Fibroblast of skin of right biceps (primary cell): ENCODE results near the gene MPO.

ENCODE experiments used
- DNase-seq: peaks from one replicate; pipeline ENCODE4 v3.0.0-alpha.2; 2013

The MPO gene

DNA sequence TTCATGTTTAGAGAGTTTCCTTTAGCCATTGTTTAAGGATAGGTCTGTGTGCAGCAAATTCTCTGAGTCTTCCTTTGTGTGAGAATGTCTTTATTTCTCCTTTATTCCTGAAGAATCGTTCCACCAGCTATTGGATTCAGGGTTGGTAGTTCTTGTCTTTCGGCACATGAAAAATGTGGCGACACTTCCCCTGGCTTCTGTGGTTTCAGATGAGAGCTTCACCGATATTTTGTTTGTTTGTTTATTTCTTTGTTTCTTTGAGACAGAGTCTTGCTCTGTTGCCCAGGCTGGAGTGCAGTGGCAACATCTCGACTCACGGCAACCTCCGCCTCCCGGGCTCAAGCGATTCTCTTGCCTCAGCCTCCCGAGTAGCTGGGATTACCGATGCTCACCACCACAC, 18.6 kb downstream of the MPO start:
- DNase-seq = no peak

DNA sequence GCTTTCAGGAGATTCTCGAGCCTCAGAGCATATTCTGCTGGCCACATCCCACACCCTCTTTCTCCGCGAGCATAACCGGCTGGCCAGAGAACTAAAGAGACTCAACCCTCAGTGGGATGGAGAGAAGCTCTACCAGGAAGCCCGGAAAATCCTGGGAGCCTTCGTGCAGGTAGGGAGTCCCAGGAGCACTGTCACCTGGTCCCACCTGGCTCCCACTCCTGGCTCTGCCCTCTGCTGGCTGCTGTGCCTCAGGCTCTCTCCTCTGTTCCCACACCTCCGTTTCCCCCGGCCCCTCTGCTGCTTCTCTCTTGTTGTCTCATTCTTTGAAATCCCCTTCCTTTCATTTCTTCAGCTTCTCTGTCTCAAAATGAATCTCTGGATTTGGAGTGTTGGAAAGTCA, 25.9 kb downstream of the MPO start:
- no peak for DNase-seq

DNA sequence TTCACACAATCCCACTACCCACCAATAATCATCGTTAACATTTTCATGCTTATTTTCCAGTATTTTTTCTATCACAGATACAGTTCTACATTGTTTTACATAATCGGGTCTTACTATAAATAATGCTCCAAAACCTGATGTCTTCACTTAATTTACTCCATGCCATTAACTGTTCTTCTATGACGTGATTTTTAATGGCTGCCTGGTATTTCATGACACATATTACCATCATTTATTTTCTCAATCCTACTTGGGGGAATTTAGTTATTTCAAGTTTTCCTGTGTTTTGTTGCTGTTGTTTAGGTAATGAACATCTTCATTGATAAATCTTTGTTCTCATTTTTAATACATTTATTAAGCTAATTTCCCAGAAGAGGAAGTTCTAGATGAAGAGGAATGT, 27.7 kb downstream of the MPO start:
- DNase-seq = no peak

DNA sequence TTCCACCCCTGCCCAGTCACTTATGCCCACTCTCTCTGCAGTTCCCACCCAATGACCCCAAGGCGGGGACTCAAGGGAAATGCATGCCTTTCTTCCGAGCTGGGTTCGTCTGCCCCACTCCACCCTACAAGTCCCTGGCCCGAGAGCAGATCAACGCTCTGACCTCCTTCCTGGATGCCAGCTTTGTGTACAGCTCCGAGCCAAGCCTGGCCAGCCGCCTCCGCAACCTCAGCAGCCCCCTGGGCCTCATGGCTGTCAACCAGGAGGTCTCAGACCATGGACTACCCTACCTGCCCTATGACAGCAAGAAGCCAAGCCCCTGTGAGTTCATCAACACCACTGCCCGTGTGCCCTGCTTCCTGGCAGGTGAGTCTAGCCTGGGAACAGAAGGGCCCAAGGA, 28.6 kb downstream of the MPO start:
- no peak for DNase-seq

DNA sequence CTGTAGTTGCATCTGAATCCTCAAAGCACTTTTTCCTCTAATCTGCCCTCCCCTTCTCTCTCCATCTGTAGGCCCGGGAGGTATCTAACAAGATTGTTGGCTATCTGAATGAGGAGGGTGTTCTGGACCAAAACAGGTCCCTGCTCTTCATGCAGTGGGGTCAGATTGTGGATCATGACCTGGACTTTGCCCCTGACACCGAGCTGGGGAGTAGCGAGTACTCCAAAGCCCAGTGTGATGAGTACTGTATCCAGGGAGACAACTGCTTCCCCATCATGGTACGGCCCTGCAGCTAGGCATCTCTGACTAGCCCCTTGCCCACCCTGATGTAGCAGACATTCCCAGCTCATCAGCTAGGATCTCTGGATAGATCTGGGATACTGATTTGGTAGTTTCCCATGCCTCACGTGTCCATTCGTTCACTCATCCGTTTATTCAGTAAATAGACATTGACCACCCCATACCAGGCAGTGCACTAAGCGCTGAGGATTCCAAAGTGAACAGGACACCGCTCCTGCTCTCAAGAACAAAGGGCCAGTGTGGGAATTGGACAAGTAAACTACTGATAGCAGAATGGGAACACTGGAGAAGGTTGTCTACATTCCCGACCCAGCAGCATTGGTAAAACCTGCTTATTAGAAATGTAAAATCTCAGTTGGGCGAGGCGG, 30.3 kb downstream of the MPO start:
- no peak for DNase-seq

DNA sequence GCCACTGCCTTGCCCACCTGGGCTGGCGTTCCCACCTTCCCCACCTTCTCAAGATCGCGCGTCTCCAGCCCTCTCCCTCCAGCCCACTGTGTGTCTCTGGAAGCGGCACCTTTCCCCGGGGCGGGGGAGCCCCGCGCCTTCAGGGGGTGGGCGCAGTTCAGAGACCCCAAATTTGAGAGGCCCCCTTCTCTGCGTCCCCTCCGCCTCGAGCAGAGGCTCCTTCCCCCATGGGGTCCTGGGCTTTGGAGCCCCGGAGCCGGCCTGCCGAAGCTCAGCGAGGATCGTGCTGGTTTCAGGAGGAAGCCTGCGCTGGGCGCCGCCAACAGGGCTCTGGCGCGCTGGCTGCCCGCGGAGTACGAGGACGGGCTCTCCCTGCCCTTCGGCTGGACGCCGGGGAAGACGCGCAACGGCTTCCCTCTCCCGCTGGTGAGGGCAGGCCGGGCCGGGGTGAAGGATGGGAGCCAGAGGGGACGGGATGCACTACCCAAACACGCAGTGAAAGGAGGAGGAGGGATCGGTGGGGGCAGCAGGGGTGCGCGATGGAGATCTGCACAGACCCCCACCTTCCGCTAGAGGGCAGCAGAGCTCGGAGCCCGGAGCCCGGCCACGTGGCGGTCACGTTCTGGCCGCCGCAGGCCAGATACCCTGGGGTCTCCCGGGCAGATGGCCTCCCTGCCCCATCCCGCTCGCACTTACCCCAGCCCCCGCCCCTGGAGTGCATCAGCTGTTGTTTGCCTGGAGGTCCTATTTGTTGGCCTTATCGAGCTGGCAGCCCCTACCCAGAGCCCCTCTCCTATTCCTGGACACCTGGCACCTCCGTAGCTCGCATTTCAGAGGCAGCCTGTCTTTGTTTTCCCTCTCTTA, 31.2 kb downstream of the MPO start:
- DNase-seq = peak; percentile 57

DNA sequence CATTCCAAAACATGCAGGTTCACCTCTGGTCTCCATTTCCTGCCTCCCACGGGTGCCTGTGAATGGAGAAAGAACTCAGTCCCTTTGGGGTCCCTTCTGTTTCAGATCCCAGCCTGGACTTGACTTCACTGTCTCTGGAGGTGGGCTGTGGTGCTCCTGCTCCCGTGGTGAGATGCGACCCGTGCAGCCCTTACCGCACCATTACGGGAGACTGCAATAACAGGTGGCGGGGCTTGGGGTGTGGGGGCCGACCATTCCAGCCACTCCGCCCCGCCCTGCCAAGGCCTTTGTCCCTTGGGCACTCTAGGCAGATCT, 31.8 kb downstream of the MPO start:
- no peak for DNase-seq

DNA sequence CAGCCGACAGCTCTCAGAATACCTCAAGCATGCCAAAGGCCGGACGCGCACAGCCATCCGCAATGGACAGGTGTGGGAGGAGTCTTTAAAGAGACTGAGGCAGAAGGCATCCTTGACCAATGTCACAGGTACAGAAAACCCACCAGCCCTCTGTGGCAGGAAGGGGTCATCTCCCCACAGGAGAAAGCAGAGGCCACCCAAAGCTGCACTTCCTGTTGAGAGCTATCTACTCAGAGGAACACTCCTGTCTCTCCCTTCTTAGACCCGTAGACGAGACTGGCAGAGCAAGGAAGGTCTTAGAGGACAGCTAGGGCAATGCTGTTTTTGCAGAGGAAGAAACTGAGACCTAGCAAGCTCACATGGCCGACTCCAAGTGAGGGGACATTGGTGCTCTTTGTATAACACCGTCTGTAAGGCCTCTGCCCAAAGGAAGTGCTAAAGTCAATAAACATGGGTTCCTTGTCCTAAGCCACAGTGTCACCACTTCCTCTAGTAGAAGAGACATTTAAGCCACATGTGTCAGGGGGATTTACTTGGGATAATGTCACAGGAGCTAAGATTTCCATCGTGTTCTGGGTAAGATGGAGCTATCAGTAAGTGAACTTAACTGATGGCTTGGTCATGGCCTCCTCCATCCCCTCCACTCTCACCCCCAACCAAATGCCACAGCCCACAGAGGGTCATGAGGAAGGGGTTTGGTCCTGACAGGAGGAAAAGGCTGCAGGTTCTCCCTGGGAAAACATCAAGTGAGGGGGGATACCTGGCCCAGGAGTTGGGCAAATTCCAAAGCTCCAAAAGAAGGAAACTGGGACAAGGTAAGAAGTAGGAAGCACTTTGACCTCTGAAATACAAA, 33.0 kb downstream of the MPO start:
- no peak for DNase-seq

DNA sequence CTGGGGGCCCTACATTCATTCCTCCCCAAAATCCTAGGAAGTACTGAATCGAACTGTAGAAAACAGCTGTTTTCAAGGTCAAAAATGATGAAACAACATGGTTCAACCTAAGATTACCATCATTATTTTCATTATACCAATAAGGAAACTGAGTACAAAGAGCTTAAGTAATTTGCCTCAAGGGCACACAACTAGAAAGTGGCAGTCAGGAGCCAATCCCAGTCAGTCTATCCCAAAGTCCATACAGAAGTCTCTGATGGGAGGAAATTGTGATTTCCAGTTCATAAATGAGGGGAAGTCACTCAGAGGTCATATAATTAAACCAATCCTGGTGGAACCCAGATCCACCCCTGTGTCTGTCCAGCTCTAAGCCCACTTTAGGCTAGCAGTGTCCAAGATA, 34.0 kb downstream of the MPO start:
- no peak for DNase-seq

DNA sequence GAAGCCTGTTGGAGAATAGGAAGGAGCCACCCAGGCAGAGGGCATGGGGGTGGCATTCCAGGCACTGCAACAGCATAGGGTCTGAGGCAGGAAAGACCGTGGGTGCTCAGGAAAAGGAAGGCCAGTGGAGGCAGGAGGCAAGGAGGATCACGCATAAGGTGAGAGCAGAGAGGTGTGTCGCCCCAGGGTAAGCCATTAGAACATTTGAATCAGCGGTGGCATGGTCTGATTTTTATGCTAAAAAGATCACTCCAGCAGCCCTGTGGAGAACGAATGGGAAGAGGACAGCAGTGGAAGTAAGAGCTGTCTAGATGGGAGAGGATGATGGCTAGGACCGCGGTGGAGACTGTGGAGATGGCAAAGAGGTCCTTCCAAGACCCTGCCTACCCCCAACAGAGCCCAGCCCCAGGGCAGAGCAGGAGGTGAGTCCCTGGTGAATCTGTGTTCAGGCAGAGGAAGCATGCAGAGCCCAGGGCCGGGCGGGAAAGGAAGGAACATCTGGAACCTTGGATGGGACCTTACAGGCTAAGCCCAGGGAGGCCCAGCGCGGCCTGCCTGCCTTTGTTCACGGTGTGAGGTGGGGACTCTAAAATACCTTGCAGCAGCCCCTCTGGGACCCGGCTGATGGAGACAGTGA, 34.5 kb downstream of the MPO start:
- no peak for DNase-seq

DNA sequence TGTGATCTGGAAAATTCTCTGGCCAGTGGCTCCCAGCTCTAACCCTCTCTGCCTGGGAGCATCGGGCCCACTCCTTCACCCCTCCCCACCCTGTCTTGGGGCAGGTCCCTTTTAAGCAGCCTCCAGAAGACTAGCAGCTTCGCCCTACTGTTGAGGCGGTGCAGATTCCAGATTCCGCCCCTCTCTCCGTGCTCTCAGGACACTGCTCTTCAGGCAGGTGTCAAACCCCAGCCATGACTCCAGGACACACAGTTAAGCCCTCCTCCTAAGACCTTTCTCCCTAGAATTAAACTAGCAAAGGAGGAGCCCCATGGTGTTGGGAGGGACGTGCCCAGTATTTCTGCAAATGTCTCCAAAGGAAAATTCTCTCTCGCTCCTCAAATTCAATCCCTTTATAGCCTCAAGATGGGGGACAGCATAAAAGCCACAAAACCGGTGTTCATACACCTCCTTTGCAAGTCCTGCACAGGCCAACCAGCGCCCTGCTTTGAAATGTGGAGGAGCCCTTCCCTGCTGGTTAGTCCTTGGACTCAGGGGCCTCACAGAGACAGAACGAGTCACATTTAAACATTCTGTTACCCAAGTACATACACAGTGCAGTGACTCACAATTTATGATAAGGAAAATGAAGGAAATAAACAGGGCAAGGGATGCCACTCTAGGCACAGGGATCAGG, 35.2 kb downstream of the MPO start:
- peak; percentile 44 for DNase-seq

DNA sequence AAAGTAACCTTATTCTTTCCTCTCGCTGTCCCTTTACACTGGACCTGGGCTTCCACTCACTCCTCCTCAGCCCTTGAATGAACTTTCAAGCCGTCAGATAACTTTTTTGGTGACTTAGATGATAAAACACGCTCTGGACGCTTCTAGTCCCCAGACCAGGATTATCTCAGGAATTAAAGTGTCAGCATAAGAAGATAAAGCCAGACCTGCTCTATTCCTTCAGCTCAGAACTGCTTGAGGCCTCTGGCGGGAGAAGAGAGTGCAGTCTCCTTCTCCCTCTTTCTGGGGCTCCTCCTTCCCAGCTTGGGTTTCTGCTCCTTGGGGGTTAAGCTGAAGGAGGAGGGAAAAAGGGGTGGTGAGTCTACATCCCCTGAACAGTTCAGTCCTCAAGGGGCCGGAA, 35.8 kb downstream of the MPO start:
- DNase-seq = no peak

DNA sequence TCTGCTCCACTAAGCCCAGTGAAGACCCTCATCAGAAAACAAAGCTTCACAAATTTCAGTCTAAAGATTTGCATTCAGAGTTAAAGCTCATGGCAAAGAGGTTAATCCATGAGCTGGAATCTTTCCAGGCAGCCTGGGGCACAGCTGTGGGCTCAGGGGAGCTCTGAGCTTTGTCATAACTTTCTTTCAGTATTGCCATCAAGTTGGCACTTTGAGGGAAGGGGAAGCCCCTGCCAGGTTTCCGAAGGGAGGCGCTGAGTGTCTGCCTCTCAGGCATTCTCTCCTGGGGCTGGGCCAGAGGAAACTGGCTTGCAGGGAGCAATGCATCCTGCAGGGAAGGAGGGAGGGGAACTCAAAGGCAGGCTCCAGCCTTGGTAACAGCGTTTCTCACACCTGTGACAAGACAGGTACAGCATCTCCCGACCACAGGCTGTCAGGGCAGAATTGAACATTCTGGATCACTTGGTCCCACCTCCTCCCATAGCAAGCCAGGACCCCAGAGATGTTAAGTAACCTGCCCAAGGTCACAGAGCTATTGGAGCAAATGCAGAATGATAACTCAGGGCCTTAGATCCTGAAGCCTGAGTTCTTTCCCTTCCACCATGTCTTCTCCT, 38.5 kb downstream of the MPO start:
- DNase-seq = no peak

DNA sequence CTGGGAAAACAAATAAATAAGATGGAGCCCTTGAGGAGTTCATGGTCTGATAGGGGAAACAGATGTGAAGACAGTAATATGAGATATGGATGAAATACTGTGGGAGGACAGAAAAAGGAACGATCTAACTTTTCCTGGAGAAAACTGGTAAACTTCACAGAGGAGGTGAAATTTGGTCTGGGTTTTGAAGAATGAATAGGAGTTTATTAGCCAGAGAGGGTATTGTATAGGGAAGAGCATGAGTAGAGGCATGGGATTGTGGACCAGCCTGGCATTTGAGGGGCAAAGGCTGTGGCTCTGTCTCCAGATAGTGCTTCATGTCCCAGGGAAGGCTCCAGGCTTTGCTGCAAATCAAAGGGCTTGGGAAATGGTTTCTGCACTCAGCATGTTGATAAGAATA, 40.7 kb downstream of the MPO start:
- no peak for DNase-seq

DNA sequence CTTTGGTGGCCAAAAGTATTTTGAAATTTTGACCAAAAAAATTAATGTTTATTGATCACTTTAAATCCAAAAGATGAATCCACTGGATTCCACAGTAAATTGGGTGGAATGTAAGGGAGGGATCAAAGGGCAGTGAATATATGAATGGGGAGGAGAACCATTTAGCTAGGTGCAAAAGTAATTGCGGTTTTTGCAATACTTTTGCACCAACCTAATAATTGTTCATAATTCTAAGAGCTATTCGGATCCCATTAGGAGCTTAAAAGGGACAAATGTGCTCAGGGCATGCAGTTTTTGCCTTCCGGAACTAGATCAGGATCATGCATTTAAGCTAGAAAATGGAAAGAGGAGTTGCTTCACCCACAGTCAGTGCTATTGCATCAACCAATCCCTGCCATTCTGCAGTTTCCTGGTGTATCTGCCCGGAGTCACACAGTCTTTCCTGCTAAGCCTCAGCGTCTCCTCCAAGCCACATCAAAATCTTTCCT, 42.5 kb downstream of the MPO start, which contains the start of gene LPO:
LPO (plus strand) TSS at position 438 of the 488 bp plus-strand sequence. CDS start 4,396 bp downstream, outside the sequence.
- no peak for DNase-seq

DNA sequence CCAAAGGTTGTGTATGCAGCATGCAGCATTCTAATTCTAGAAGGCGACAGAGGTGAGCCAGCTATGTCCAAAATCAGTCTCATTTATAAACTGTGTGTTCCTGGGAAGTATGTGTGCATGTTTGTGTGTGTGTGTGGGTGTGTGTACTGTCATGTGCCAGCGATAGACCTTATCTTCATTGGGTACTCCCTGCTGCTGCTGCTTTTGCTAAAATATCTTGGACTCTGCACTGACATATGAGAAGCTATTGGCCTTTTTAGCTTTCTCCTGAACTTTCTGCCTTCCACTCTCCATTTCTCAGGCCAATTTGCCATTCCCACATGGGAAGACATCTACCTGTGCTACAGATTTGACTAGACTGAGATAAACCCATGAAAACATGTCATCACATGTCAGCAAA, 44.3 kb downstream of the MPO start:
- no peak for DNase-seq

DNA sequence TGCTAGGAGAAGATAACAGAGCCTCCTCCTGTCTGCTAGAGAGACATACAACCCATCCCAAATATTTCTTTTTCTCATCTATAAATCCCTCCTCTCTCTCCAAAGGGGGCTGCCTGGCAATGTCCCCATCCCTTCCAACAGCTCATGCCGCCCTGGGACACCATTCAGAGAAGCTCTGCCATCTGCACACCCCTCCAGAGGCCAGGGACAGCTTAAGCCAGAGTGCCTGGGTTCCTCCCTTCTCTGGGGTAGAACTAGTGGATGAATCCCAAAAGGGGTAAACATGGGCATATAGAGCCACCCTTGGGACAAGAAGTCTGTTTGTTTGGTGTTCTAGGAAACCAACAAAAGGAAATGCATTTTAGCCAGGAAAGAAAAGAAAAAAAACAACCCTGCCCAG, 44.9 kb downstream of the MPO start:
- DNase-seq = no peak

DNA sequence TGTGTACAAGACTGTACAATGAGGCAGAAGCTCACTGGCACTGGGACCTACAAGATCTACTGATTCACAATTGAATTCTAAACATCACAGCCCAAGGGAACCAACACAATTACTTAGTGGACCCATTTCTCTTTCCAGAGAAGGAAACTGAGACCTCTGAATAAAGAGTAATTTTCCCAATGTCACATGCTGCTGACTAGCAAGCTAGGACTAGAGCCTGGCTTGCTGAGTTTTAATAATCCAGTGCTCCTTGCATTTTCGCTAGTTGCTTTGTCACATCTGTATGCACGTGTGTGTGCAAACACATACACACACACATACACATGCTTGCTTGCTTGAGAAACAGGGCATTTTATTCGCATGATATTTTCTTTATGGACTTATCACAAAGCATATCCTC, 46.2 kb downstream of the MPO start:
- no peak for DNase-seq

DNA sequence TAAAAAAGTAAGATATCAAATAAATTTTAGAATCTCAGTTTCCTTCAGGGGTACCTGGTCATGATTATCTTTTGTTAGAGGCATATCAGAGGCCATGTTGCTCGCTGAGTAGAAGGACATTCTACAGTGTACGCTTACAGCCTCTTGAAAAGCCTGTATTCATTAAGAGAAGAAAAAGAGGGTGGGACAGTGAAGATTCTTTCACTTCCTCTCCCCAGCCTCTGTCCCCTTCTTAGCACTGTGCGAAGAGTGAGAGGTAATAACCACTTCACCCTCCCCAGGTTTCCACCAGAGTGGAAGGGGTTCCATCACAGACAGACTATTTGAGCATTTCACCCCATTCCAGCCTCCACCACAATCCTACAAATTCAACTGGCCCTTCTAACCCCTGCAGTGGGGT, 47.2 kb downstream of the MPO start:
- no peak for DNase-seq

DNA sequence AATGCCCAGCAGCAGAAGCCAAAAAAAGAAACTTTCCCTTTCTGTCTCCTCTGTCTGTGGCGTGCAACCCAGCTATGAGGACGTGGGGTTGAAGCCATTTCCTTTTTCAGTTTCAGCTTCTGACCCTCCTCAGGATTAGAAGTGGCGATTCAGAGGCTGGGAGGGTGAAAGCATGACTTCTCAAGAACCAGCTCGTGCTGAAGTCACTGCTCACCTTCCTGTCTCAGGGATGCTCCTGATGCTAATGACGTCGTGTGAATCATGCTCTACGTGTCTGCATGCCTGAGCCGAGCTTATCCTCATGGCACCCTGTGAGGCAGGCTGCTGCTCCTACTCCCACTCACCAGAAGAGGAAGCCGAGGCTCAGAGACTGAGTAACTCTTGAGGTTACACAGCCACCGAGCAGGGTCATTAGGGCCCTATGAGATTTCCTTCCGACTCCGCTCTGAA, 48.0 kb downstream of the MPO start:
- peak; percentile 90 for DNase-seq

DNA sequence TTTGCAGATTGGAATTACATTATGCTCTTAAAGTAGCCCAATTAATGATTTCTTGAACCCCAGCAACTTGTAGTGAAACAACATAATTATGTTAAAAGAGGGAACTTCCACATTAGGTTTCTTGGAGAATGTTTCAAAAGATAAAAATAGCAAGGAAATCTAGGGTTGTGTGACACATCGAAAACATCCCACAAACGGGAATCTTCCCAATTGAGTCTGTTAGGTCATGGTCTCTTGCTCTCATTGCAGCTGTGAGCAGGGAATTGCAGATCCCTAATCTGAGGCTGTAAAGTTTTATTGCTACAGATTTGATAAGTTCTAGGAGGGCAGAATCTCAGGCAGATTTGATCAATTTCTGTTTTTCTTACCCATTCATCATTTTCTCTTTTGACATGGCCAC, 49.1 kb downstream of the MPO start:
- peak; percentile 67 for DNase-seq

DNA sequence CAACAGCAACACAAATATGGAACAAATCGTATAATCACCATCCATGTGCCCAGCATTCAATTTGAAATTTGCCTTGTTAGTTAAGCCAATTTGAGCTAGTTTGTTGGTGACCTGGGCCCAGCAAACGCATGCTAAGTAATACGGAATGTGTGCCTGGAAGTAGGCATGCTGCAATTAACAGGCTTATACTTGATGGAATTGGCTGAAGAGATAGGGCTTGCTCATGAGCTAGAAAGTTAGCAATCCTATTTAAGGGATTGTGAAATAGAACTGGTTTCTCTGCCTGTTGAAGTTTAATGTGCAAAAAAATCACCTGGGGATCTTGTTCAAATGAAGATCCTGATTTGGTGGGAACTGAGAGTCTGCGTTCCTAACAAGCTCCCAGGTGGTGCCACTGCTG, 50.9 kb downstream of the MPO start:
- no peak for DNase-seq
